Measurements from ENCODE around the gene C11orf91. TPM values are rescaled to one million over a fixed set of nuclear protein-coding genes. Genes with fewer than 3 reads are reported as not detected.

Gene C11orf91
- total and polyA plus RNA-seq, 2 of the 8 experiments (the other 6 are each of a cell fraction or from before 2014, with no cell fraction given) = not detected

DNA sequence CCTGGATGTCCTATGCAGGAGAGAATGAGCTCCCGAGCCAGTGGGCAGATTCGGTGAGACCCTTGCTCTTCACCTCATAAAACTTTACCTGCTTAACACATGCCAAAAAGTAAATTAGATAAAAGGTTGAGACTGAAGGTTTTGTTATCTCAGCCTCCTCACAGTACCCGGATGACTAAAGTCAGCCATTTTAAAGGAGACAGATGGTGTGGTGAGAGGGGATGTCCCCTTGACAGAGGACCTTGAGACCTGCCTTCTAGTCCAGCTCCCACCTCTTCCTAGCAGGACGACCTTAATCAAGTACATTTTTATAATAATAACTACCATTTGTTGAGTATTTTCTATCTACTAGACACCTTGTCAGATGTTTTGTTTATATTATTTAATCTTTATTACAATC lies 39.7 kb downstream of the C11orf91 start:
- no peaks in the 10 kb centered on the region for H3K23me2 ChIP-seq (ENCODE audit: low read depth, low read length)
- no peak overlapping the region for H2AK5ac ChIP-seq (ENCODE audit: low read depth, low read length)
- no peak overlapping the region for H3K4me3 ChIP-seq (ENCODE audit: extremely low read depth in 1 of 4, insufficient read depth in 2 of 4, low read depth in 3 of 4, low read length in 4 of 4)
- H3K18ac ChIP-seq (ENCODE audit: extremely low read depth, low read length) = no peak overlapping the region
- no peak overlapping the region for H2BK12ac ChIP-seq (ENCODE audit: low read depth, low read length)
- no peaks in the 10 kb centered on the region; a peak in 1 of 8 replicates for H3K36me3 ChIP-seq (ENCODE audit: control insufficient read depth in 2 of 4, insufficient read depth in 4 of 4, low read length in 3 of 4)
- POLR2A ChIA-PET (ENCODE audit: partially characterized antibody) = no interaction called here
- no peak overlapping the region for H2BK20ac ChIP-seq (ENCODE audit: low read length)
- no peak overlapping the region for H3K14ac ChIP-seq (ENCODE audit: insufficient read length)
- no peak overlapping the region for H3K9ac ChIP-seq (replicated peaks in 1 of 4; ENCODE audit: extremely low read depth in 1 of 4, low read depth in 3 of 4, low read length in 3 of 4)
- no peak overlapping the region for H3K4me2 ChIP-seq (ENCODE audit: insufficient read depth in 1 of 2, low read depth in 2 of 2, low read length in 2 of 2)
- no peak overlapping the region for H4K8ac ChIP-seq (ENCODE audit: extremely low read depth, insufficient read depth, low read length)
- H3K4me1 ChIP-seq (replicated peaks in 1 of 4; ENCODE audit: control insufficient read depth in 3 of 4, insufficient read depth in 4 of 4, low read length in 3 of 4) = no peaks in the 10 kb centered on the region; a peak in 3 of 7 replicates
- 87% methylated on average over 4 of the region's 4 CpGs; no CpG with 5 or more reads in 1 of the 2 experiments for WGBS, 2 experiments (ENCODE audit: extremely low coverage in 1 of 2, insufficient coverage in 1 of 2, insufficient read length in 1 of 2, insufficient replicate concordance in 2 of 2, low coverage in 1 of 2, low lambda C conversion rate in 2 of 2, missing lambda C conversion rate in 1 of 2)
- H4K5ac ChIP-seq (ENCODE audit: insufficient read length, low read depth, low read length) = no peak overlapping the region
- H3K79me1 ChIP-seq (ENCODE audit: low read depth, low read length) = no peaks in the 10 kb centered on the region
- H2BK5ac ChIP-seq (ENCODE audit: low read depth, low read length) = no peak overlapping the region
- no peak for DNase-seq (ENCODE audit: low read depth in 1 of 2, low spot score in 2 of 2)
- no peak overlapping the region for H4K91ac ChIP-seq (replicated peaks; ENCODE audit: insufficient read length, low read length)
- no peaks in the 10 kb centered on the region for H3K79me2 ChIP-seq (ENCODE audit: control insufficient read depth in 1 of 2, insufficient read depth in 2 of 2, low read length in 2 of 2)
- CTCF ChIA-PET (ENCODE audit: partially characterized antibody) = interaction anchor here (0.7 to 1.6 kb wide), 2 partner anchors 26 to 41 kb away, joined by 3 read pairs; no protein-coding TSS in a partner anchor
- H3K23ac ChIP-seq (ENCODE audit: insufficient read length) = no peak overlapping the region
- H4K20me1 ChIP-seq (replicated peaks in 1 of 2; ENCODE audit: control insufficient read depth in 1 of 2, insufficient read depth in 2 of 2, low read length in 2 of 2) = no peaks in the 10 kb centered on the region
- H2AFZ ChIP-seq (ENCODE audit: low read length) = no peak overlapping the region
- H3K9me3 ChIP-seq (ENCODE audit: insufficient read depth in 2 of 2, low read depth in 1 of 2, low read length in 1 of 2) = no peaks in the 10 kb centered on the region
- H3K27ac ChIP-seq (ENCODE audit: low read depth, low read length) = no peak overlapping the region
- no peaks in the 10 kb centered on the region for H3K27me3 ChIP-seq (replicated peaks in 1 of 4; ENCODE audit: control insufficient read depth in 3 of 4, extremely low read depth in 1 of 4, insufficient read depth in 3 of 4, low read length in 3 of 4)
- TF ChIP-seq RBBP5 (IDR thresholded peaks at IDR 0.05; ENCODE audit: borderline replicate concordance, low read depth, low read length) (no peak), MAX (IDR thresholded peaks at IDR 0.05) (no peak), NRF1 (IDR thresholded peaks at IDR 0.05; ENCODE audit: low read depth, low read length) (no peak), SUZ12 (IDR thresholded peaks at IDR 0.05; ENCODE audit: low read length) (no peak), SIRT6 (IDR thresholded peaks at IDR 0.05; ENCODE audit: low read length) (no peak), YY1 (IDR thresholded peaks at IDR 0.05; ENCODE audit: low read depth, low read length) (no peak), CHD2 (IDR thresholded peaks at IDR 0.05; ENCODE audit: low read length) (no peak), CHD1 (IDR thresholded peaks at IDR 0.05; ENCODE audit: low read depth, low read length) (no peak), HDAC6 (IDR thresholded peaks at IDR 0.05; ENCODE audit: low read depth, low read length) (no peak), POLR2AphosphoS5 (IDR thresholded peaks at IDR 0.05; ENCODE audit: low read depth, low read length) (no peak)
- no peak overlapping the region for H3K4ac ChIP-seq (replicated peaks; ENCODE audit: insufficient read length, low read depth, low read length)
- H2BK120ac ChIP-seq (replicated peaks; ENCODE audit: low read depth, low read length) = no peak overlapping the region
- FAIRE-seq = no peak
- no peak overlapping the region for H2BK15ac ChIP-seq (ENCODE audit: low read length)
- no peak overlapping the region for H3K56ac ChIP-seq (replicated peaks; ENCODE audit: insufficient read length, low read depth, low read length)

Data from H1 (cell line).